Gastrocnemius medialis (tissue), 4 donors: ENCODE results near the gene APOL4.

Experiments
- CTCF ChIP-seq, 5 experiments: fragments of 450-650 bp in 3 of 5; fragments of 200-600 bp in 2 of 5; sonication (generic) in 2 of 5; IDR thresholded peaks in 4 of 5; conservative IDR thresholded peaks in 1 of 5; 1 replicate in 4 of 5; 2 replicates in 1 of 5; pipeline ENCODE4 v1.5.1; 2016 to 2019; ENCODE audit warnings: antibody characterized with exemption in 5 of 5, mild to moderate bottlenecking in 3 of 5, moderate library complexity in 3 of 5
- POLR2A ChIP-seq, 2 donors: fragments of 450-650 bp; IDR thresholded peaks; one replicate each; pipeline ENCODE4 v1.6.1; 2017; ENCODE audit warnings: antibody characterized with exemption in 2 of 2, mild to moderate bottlenecking in 2 of 2, moderate library complexity in 2 of 2

- no peak for TF ChIP-seq POLR2A (IDR thresholded peaks at IDR 0.05)
- TF ChIP-seq CTCF (IDR thresholded peaks at IDR 0.05 in 4 of 5, conservative IDR thresholded peaks at IDR 0.05 in 1 of 5), result no peak
These were observed 47.6 kb upstream of the APOL4 start for GRCh38 chr22:36249160-36249559.
